Measurements from ENCODE around the gene GARIN5B.

GRCh38 chr19:55405638-55406037, 42.6 kb upstream of the GARIN5B start:
- no peak for TF ChIP-seq TAF1 (IDR thresholded peaks at IDR 0.05; ENCODE audit: low read depth, low read length)
- TF ChIP-seq POLR2A (IDR thresholded peaks at IDR 0.05; ENCODE audit: low read depth, low read length) = no peak
- TF ChIP-seq POLR2AphosphoS5 (IDR thresholded peaks at IDR 0.05; ENCODE audit: low read depth, low read length) = no peak
